Measurements from ENCODE around the gene GCLM.
A peak's percentile ranks its signal among the peaks of the same experiment; 100 is the strongest.

GCLM gene

DNA sequence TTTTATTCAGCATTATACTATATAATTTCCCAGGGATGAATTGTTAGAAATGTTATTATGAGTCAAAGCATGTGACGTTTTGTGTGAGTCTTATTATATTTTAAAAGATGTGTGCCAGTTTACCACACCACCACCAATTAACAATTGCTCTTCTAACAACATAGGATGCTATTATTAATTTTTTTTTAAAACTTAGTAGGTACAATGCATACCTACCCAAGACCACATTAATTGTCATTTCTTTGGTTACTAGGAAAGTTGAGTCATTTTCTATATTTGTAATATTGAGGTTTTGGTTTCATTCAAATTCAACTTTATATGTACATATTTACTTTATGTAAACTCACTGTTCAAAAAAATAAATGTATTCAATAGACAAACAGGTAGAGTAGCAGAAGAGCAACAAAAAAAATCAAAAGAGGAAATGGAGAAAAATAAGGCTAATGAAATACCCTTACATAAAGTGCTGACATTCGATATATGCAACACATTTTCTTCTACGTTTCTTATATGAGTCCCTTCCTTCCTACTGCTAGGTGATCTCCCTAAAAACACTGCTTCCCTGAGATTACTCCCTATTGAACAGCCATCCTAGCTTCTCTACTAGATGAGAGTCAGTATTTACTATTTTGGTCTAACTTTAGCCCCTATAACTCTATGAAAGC, 9.6 kb downstream of the GCLM start:
- DNase-seq (ENCODE audit: low read depth): no peak
- no peak overlapping the region for H3K4me3 ChIP-seq (replicated peaks; ENCODE audit: low read depth, low read length)
- TF ChIP-seq, protein P1, sequence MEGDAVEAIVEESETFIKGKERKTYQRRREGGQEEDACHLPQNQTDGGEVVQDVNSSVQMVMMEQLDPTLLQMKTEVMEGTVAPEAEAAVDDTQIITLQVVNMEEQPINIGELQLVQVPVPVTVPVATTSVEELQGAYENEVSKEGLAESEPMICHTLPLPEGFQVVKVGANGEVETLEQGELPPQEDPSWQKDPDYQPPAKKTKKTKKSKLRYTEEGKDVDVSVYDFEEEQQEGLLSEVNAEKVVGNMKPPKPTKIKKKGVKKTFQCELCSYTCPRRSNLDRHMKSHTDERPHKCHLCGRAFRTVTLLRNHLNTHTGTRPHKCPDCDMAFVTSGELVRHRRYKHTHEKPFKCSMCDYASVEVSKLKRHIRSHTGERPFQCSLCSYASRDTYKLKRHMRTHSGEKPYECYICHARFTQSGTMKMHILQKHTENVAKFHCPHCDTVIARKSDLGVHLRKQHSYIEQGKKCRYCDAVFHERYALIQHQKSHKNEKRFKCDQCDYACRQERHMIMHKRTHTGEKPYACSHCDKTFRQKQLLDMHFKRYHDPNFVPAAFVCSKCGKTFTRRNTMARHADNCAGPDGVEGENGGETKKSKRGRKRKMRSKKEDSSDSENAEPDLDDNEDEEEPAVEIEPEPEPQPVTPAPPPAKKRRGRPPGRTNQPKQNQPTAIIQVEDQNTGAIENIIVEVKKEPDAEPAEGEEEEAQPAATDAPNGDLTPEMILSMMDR (IDR thresholded peaks at IDR 0.05; ENCODE audit: low read length, missing control alignments): no peak

DNA sequence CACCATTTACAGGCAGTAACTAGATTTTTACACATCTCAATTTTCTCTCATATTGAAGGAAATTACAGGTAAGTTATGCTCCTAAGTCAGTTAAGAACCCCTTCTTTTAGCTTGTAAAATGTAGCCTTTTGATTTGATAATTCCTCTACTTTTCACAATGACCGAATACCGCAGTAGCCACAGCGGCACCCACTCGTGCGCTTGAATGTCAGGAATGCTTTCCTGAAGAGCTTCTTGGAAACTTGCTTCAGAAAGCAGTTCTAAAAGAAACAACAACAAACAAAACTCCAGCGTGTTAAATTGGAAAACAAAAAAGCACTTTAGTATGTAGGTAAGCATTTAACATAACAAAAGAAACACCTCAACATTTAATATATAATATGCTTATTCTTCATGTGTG, 20.3 kb downstream of the GCLM start:
- no peak overlapping the region for H3K4me3 ChIP-seq (replicated peaks; ENCODE audit: low read depth, low read length)
- no peak for DNase-seq (ENCODE audit: low read depth)
- TF ChIP-seq, protein P1 (IDR thresholded peaks at IDR 0.05; ENCODE audit: low read length, missing control alignments): no peak

DNA sequence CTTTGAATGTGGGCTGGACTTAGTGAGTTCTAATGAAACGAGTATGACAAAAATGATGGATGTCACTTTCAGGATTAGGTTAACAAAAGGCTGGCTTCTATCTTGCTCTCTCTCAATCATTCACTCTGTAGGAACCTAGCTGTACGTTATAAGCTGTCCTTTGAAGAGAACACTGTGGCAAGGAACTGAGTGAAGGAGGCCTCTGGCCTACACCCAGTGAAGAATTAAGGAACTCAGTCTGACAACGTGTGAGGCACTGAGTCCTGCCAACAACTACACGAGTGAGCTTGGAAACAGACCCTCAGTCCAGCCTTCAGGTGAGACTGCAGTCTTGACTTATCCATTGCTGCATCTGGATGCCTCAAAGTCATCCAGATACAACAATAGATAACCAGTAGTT, 27.0 kb downstream of the GCLM start:
- DNase-seq (ENCODE audit: low read depth): no peak
- TF ChIP-seq, protein P1 (IDR thresholded peaks at IDR 0.05; ENCODE audit: low read length, missing control alignments): no peak
- no peak overlapping the region for H3K4me3 ChIP-seq (replicated peaks; ENCODE audit: low read depth, low read length)

GRCh38 chr1:93880731-93881130, 28.5 kb downstream of the GCLM start:
- no peak for DNase-seq (ENCODE audit: low read depth)
- no peak overlapping the region for H3K4me3 ChIP-seq (replicated peaks; ENCODE audit: low read depth, low read length)
- TF ChIP-seq, protein P1 (IDR thresholded peaks at IDR 0.05; ENCODE audit: low read length, missing control alignments): no peak

- DNase-seq (ENCODE audit: low read depth): peak; percentile 92
- H3K4me3 ChIP-seq (replicated peaks; ENCODE audit: low read depth, low read length): peak within 1 kb of the TSS; percentile 93
- TF ChIP-seq, protein P1 (IDR thresholded peaks at IDR 0.05; ENCODE audit: low read length, missing control alignments): no peak
Observed at GRCh38 chr1:93878889-93879586, 30.2 kb downstream of the GCLM start, which contains the start of gene DNTTIP2. DNTTIP2 (minus strand) TSS chr1:93879206; CDS start chr1:93879148, 58 bp downstream.

DNA sequence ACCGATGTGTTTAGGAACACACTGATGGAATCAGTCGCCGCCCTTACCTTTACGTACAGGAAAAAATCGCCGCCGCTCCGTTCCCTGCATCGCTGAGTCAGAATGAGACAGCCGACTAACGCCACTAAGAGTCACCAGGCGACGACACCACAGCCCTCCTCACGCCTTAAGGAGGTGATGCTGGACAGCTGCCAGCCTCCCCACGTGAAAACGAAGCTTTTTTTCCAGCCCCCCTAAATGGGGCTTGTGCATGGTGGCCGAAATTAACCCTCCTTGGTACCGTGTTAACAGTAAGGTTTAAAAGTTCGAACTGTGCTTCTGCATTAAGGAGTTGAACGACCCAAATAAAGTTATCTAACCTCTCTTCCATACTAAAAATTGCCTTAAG, 30.7 kb downstream of the GCLM start:
- peak; percentile 20 for DNase-seq (ENCODE audit: low read depth)
- H3K4me3 ChIP-seq (replicated peaks; ENCODE audit: low read depth, low read length): peak overlapping the region; percentile 93
- TF ChIP-seq, protein P1 (IDR thresholded peaks at IDR 0.05; ENCODE audit: low read length, missing control alignments): no peak

Data from fibroblast of pulmonary artery (primary cell).